ENCODE measurements around the gene ALB. TPM values are rescaled to one million over a fixed set of nuclear protein-coding genes. Genes with fewer than 3 reads are reported as not detected.

The ALB gene
- total RNA-seq, 4 donors from 2014 or later = 1.1 TPM; not detected in 3

DNA sequence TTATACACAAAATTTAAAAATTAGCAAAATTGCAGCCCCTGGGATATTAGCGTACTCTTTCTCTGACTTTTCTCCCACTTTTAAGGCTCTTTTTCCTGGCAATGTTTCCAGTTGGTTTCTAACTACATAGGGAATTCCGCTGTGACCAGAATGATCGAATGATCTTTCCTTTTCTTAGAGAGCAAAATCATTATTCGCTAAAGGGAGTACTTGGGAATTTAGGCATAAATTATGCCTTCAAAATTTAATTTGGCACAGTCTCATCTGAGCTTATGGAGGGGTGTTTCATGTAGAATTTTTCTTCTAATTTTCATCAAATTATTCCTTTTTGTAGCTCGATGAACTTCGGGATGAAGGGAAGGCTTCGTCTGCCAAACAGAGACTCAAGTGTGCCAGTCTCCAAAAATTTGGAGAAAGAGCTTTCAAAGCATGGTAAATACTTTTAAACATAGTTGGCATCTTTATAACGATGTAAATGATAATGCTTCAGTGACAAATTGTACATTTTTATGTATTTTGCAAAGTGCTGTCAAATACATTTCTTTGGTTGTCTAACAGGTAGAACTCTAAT is 6.0 kb downstream of the ALB start:
- TF ChIP-seq, protein P1, sequence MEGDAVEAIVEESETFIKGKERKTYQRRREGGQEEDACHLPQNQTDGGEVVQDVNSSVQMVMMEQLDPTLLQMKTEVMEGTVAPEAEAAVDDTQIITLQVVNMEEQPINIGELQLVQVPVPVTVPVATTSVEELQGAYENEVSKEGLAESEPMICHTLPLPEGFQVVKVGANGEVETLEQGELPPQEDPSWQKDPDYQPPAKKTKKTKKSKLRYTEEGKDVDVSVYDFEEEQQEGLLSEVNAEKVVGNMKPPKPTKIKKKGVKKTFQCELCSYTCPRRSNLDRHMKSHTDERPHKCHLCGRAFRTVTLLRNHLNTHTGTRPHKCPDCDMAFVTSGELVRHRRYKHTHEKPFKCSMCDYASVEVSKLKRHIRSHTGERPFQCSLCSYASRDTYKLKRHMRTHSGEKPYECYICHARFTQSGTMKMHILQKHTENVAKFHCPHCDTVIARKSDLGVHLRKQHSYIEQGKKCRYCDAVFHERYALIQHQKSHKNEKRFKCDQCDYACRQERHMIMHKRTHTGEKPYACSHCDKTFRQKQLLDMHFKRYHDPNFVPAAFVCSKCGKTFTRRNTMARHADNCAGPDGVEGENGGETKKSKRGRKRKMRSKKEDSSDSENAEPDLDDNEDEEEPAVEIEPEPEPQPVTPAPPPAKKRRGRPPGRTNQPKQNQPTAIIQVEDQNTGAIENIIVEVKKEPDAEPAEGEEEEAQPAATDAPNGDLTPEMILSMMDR (IDR thresholded peaks at IDR 0.05; ENCODE audit: low read depth) = no peak

DNA sequence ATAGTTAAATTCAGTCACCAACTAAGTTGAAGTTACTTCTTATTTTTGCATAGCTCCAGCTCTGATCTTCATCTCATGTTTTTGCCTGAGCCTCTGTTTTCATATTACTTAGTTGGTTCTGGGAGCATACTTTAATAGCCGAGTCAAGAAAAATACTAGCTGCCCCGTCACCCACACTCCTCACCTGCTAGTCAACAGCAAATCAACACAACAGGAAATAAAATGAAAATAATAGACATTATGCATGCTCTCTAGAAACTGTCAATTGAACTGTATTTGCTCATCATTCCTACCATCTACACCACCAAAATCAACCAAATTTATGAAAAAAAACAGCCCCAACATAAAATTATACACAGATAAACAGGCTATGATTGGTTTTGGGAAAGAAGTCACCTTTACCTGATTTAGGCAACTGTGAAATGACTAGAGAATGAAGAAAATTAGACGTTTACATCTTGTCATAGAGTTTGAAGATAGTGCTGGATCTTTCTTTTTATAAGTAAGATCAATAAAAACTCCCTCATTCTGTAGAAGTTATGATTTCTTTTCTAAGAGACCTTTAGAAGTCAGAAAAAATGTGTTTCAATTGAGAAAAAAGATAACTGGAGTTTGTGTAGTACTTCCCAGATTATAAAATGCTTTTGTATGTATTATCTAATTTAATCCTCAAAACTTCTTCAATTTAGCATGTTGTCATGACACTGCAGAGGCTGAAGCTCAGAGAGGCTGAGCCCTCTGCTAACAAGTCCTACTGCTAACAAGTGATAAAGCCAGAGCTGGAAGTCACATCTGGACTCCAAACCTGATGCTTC is 7.0 kb downstream of the ALB start:
- TF ChIP-seq, protein P1 (IDR thresholded peaks at IDR 0.05; ENCODE audit: low read depth) = no peak

DNA sequence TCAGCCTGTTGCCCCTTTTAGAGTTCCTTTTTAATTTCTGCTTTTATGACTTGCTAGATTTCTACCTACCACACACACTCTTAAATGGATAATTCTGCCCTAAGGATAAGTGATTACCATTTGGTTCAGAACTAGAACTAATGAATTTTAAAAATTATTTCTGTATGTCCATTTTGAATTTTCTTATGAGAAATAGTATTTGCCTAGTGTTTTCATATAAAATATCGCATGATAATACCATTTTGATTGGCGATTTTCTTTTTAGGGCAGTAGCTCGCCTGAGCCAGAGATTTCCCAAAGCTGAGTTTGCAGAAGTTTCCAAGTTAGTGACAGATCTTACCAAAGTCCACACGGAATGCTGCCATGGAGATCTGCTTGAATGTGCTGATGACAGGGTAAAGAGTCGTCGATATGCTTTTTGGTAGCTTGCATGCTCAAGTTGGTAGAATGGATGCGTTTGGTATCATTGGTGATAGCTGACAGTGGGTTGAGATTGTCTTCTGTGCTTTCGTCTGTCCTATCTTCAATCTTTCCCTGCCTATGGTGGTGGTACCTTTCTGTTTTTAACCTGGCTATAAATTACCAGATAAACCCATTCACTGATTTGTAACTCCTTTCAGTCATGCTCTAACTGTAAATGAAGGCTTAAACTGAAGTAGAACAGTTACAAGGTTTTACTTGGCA is 7.8 kb downstream of the ALB start:
- TF ChIP-seq, protein P1 (IDR thresholded peaks at IDR 0.05; ENCODE audit: low read depth) = no peak

DNA sequence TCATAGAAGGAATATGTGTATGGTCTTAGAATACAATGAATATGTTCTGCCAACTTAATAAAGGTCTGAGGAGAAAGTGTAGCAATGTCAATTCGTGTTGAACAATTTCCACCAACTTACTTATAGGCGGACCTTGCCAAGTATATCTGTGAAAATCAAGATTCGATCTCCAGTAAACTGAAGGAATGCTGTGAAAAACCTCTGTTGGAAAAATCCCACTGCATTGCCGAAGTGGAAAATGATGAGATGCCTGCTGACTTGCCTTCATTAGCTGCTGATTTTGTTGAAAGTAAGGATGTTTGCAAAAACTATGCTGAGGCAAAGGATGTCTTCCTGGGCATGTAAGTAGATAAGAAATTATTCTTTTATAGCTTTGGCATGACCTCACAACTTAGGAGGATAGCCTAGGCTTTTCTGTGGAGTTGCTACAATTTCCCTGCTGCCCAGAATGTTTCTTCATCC is 9.2 kb downstream of the ALB start:
- TF ChIP-seq, protein P1 (IDR thresholded peaks at IDR 0.05; ENCODE audit: low read depth) = no peak

DNA sequence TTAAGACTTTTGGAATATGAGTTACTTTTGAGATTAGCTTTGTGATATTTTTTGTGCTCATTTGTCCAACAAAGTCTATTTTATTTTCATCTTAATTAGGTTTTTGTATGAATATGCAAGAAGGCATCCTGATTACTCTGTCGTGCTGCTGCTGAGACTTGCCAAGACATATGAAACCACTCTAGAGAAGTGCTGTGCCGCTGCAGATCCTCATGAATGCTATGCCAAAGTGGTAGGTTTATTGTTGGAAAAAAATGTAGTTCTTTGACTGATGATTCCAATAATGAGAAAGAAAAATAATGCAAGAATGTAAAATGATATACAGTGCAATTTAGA is 10.8 kb downstream of the ALB start:
- TF ChIP-seq, protein P1 (IDR thresholded peaks at IDR 0.05; ENCODE audit: low read depth) = no peak

DNA sequence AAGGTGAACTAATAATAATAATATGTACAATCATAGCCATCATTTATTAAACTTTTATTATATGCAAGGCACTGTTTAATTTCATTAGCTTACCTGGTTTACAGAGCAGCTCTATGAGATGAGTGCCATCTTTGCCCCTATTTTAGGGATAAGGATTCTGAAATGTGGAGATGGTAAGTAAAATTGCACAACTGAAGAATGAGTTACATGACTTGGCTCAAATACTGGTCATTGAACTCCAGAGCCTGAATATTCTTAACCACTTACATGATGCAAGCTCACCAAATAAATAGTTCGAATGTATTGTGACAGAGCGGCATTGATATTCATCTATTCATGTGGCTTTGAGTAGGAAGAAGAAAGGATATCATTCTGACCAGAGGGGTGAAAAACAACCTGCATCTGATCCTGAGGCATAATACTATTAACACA is 11.7 kb downstream of the ALB start:
- TF ChIP-seq, protein P1 (IDR thresholded peaks at IDR 0.05; ENCODE audit: low read depth) = no peak
